Activated CD8-positive, alpha-beta memory T cell treated with anti-CD3 and anti-CD28 coated beads for 24 hours (primary cell): Measurements from ENCODE around the gene PLXNA4.

Experiments
- DNase-seq: peaks from one replicate; pipeline ENCODE4 v3.0.0-alpha.2; 2020

The PLXNA4 gene

DNA sequence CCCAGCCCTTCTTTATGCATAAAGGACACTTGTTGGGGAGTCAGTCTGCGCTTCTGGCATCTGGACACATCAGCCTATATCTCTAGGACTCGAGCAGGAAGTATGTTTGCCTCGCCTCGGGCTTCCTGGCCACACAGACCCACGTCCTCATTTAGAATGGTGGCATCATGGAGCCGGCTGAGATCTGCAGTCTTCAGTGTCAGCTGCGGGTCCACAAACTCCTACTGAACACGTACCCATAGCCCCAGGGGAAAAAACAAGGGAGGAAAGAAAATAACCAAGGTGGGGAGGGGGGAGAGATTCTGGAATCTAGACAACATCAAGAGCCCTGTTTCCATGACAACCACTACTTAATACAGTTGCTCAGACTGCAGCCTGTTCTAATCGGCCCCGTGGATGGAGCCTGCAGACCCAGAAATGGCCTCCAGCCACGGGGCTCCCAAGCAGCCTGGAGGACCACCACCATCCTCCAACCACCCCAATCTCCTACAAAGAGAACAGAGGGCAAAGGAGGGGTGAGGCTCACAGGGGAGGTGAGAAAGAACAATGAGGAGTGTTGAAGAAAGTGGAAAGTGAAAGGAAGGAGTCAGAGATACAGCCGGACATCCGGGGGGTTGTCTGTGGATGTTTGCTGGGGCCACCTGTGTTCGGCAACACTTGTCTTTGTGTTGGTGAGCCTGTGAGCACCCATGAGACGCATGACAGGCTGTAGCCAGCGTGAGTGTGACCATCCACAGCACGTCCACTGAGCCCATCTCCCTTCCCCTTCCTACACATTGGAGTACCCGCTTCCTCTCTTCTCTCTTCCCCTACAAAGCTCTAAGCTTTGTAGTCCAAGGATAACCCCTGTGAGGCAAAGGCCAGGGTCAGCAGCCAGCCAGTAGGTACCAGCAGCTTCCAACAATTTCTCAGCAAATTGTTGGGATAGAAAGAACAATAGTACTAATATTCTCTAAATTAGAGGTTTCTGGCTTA lies 141.0 kb downstream of the PLXNA4 start:
- DNase-seq: no peak

DNA sequence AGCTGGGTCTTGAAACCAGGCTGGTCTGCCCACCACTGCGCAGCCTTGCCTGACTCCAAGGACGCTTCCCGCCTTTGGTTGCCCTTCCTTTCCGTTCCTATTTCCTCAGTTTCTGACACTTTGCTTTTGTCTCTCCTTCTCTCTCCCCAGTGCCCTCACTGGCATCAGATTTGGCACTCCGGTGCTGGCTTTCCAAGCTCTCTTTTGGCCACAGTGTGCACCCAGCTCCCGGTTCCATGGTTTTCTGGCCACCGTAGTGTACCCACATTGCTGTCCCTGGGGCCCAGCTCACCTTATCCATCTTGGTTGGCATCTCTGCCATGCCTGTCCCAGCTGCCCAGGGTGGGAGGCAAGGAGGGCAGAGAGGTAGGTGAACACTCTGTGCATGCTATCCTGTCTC lies 142.2 kb downstream of the PLXNA4 start:
- no peak for DNase-seq

DNA sequence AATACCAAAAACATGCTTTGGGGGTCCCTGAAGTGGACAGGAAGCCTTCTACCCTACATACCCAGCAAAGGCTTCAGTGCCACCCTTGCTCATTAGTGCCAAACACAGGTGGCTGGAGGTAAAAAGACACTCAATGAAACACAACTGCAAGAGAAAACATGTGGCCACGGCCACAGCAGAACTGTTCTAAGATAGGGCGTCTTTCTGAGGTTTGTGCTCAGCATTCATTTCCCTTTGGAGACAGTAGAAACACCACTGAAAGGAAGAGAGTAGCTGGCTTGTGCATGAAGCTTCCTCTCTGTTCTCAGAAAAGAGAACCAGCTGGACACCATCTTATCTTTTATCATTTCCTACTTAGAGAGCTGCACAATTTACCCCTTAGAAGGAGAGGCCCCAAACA lies 143.0 kb downstream of the PLXNA4 start:
- DNase-seq: no peak

DNA sequence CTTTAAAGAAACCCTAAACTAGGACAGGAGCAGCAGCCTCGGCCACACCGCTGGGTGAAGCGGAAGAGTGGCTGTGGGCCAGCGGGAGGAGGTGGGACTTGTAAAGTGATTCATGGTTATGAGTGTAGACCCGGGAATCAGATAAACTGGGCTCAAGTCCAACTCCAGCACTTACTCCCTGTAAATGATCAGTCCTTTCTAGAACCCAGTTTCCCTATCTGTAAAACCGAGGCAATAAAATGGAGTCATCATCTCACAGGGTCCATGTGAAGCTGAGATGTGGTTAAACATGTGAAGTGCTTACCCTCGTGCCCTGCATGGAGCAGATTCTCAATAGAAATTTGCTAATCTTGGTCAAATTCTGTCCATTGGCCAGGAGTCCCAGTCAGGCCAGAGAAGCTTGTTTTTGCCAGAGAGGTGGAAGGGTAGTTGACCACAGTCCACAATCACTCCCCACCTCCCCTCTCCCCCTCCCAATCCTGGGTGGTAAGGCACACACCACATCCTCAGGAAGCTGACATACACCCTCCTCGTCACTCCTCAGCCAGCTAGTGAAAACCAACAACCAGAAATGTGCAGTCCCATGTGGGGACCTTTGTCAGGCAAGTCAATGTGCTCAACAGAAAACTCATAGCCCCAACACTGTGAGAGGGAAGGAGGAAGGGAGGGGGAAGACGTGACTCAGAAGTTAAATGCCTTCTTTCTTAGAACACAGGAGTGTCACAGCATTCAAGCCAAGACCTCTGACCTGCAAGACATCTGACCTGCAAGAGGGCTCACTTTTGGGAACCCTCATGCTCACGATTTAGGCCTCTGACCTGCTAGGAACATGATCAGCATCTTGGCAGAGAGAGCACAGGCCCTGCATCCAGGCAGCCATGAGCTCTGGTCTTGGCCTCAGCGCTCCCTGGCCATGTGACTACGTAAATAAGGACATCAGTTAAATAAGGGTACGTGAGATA lies 145.1 kb downstream of the PLXNA4 start:
- DNase-seq: peak; percentile 78

DNA sequence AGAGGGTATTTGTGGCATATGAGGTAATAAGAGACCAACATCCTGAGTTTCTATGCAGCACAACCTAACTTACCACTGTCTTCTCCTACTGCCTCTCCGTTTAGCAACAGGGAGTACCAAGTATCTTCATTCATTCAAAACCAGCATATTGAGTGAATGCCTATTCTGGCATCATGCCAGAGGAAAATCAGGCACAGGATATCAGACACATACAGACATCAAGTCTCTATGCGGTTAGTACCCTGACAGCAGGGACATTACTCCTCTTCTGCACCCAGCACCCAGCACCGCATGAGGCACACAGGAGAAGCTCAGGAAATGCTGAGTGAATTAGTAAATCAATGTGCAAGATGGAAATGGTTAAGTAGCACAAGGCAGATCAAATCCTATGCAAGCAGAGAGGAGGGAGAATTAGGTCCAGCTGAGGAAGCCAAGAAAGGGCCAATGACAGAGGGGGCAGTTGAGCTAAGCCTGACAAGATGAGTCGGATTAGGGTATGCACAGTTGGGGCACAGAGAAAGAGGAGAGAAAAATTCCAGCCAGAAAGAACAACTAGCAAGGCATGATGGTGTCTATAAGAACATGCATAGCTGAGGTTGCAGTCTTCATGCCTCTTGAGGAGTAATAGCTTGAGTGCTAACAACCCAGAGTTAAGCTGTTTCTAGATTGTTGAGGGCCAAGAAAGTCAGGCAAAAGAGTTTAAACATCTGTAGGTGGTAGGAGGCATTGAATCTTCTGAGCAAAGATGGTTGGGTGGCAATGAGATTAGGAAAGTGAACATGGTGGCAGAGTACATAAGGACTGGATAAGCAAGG lies 146.0 kb downstream of the PLXNA4 start:
- no peak for DNase-seq

DNA sequence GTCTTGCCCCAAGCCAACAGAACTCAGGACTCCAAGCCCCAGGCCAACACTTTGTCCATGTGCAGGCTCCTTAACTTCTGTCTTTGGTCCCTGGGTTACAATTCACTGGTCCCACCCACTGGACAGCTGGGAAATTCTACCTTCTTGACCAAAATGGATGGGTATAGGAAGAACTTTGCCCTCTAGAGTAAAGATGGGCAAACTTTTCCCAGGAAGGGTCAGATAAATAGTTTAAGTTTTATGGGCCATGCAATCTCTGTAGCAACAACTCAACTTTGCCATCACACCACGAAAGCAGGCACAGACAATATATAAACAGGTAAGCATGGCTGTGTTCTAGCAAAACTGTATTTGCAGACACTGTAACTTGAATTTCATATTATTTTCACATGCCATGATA lies 147.1 kb downstream of the PLXNA4 start:
- DNase-seq: no peak

DNA sequence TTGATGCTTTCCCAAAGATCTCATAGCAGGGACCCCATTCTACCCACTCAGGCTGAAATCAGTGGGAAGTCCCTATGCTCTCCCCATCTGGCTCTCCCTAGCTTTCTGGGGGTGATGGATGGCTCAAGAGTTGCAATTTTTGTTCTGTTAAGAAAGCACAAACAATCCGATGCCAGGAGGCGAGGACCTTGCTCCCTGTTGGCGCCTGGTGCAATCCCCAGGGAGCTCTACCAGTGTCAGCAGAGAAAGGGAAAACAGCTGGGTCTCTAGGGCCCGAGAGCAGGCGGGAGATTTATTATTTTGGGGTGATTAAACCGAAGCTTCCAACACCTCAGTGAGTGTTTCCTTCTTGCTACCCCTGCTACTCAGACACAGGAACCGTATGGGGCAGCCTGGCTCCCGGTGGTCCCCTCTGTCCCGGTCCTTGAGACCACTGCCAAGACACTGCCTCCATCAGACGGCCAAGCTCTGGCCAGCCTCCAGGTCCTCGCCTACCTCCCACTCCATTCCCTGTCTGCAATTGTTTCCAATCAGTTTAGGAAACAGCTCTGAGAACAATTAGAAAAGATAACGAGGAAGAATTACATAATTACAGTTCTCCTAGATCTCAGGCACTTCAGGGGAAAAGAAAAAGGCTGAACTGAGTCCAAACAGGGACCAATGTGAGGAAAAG lies 147.9 kb downstream of the PLXNA4 start:
- no peak for DNase-seq

DNA sequence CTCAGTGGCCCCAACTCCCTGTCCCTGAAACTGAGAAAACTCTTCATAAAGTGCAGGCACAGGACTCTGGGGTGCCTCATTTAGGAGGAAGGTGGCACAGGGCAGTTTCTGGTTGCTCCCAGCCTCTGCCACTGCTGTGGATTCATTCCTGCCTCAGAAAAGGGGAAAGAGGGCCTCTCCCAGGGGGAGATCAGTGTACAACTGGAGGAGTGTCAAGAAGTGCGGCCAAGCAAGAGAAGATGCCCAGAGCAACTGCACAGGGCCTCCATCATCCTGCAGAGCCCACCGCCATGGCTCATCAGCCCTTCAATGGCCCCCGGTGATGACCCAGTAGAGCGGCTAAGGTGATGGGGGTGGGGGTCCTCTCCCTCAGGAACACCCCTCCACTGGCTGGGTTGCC lies 150.3 kb downstream of the PLXNA4 start:
- DNase-seq: no peak

DNA sequence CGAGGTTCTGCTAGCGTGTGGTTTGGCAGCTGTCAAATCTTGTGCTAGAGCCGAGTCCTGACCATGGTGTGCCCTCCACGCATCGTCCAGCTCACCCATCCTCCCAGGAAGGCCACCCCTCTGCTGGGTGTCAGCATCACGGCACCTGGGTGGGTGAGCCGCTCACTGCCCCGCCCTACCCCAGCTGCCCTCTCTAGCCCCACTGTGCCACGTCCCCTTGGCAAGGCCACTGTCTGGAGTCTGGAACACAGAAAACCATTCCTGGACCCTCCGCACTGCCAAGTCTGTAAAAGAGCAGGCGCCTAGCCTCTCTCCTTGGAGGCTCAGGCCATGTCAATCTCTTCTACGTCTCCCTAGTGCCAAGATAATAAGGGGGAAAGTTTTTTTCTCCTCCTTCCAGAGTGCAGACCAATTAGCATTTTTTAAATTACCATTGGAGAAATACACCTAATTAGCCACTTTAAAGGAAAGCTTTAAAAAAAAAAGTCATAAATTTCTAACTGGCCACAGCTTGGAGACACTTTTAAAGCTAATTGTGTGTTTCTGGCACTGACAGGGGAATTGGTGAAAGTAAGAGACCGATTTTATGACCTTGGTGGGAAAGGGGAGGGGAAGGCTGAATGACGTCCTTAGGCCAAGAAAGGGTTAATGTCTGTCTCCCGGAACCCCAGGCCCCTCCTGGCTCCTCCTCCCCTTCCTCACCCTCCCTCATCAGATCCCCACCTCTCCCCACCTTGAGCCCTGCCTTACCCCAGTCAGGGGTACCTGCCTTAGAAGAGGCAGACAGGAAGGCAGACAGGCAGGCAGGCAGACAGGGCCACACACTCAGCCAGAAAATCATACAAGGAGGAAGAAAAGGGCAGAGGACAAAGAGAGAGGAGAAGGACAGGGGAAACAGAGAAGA lies 151.2 kb downstream of the PLXNA4 start:
- DNase-seq: no peak

DNA sequence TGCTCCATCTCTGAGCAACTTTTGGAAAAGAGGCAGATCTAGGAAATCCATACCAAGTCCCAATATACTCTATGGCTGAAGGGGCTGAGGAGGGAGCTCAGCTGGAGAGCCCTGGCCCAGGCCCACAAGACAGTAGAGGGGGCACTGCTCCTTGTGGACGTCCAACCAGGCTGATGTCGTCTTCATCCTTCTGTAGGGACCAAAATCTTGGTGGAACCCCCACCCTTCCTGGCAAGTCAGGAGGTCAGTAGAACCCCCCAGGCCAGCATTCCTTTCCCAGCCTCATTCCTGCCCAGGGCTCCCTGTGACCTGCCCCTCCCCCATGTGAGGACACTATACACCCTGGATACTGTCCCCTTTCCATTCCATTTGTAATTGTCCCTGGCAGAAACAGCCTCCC lies 152.0 kb downstream of the PLXNA4 start:
- DNase-seq: no peak

DNA sequence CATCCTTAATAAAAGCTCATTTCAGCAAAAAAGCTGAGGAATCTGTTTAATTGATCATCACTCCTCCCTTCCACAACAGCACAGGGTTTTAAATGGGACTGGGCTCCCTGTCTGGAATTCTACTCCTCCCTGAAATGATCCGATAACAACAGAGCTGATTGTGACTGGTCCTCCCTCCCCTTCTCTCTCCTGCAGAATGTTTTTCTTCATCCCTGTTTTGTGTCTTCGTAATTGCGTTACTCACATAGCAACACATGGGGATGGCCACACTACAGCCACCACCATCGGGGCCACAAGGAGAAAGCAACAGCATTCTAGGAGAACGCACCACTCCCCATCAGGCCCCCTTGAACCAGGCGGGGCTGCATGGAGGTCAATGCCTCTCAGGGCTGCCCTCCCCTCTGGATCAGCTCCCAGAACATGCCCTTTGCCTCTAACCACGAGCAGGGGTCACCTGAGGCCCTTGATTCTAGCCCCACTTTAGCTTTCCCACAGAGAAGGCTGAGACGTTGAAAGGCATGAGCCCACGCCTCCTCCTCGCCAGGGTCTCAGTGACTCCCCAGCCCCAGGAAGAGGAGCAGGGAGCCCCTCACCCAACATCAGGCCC lies 152.6 kb downstream of the PLXNA4 start:
- no peak for DNase-seq

DNA sequence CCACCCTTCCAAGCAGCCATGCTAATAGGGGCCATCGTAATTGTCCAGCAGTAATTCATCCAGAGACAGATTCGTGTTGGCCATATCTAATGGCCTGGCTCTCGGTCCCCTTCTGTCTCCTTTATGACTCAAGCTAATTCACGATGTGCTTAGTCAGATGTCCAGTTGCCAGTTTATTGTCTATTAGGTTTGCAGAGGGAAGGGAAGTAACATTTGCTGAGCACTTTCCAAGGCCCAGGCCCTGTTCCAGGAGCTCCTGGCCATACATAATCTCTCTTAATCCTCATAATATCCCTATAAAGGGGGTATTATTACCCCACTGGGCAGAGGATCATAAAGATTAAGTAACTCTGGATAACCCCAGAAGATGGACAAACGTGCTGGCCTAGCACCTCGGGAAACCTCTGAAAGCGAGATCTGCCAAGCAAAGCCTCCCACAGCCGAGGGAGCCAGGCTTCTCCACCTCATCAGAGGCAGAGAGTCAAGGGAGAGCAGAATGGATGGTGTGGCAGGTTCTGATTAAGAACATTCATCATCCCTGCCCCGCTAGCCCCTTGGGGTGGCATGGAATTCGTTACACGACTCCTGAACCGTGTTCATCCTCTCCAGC lies 153.7 kb downstream of the PLXNA4 start:
- DNase-seq: no peak

DNA sequence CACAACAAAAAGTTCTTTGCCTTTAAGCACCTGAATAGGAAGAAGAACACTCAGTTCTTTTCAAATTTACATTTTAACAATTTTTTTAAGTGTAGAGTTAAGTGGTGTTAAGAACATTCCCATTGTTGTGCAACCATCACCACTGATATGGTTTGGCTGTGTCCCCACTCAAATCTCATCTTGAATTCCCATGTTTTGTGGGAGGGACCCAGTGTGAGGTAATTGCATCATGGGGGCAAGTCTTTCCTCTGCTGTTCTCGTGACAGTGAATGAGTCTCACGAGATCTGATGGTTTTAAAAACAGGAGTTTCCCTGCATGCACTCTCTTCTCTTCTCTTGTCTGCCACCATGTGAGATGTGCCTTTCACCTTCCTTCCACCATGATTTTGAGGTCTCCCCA lies 155.7 kb downstream of the PLXNA4 start:
- no peak for DNase-seq

DNA sequence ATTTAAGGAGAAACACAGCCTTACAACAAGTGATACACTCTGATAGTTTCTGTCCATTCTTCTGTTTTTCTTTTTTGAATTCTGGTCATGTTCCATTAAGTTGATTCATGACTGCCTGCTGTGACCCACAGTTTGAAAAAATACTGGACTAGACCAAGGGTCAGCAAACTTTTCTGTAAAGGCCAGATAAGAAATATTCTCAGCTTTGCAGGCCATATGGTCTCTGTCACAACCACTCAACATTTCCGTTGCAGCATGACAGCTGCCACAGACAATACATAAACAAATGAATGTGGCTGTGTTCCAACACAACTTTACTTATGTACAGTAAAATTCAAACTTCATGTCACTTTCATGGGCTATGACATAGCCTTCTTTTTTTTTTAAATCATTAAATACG lies 156.7 kb downstream of the PLXNA4 start:
- DNase-seq: no peak

DNA sequence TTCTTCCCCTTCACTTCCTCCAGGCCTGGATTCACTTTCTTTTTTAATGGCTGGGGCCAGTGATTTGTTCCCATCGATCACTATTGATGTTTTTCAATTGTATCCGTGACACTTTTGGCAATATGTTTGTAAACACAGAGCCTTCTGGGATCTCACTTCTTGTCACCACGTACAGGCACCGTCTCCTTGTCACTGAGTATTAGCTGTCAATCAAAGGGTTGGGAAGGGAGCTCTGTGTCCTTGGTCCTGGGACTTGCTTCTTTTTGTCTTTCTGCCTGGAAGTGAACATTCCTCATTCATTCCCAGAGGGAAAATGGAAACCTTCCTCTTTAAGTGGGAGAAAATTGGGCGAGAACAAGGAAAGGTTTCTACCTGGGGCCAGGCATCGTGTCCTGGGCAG lies 157.4 kb downstream of the PLXNA4 start:
- no peak for DNase-seq

DNA sequence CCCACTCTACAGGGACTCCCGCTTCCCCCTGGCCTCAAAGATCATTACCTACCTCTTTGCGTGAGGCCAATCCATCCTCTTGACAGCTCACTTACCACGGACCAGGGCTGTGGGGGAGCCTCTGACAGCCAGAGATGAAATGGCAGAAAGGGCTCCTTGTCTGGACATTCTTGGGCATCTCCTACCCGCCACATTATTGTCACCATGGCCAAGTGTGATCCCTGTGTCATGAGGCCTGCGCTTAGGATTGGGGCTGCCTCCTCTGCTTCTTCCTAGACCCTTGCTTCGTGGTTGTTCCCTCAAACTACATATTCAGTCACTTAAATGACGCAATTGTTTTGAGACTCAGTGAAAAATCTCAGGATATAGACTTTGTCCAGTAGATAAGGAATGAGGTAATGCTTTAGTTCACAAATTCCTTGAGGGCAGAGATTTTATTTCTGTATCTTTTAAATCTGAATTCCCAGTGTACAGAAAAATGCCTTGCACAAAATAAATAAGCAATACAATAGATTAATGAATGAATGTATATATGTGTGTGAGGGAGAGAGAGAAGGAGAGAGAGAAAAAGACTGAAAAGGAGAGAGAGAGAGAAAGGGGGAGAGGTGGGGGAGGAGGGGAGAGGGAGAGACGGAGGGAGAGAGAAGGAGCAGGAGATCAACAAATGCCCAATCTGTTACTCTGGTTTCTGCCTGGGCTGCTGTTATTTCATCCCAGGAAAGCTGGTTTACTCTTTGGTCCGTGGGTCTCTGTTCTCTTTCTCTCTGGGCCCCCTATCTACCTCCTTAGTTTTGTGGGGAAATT lies 159.0 kb downstream of the PLXNA4 start:
- no peak for DNase-seq

DNA sequence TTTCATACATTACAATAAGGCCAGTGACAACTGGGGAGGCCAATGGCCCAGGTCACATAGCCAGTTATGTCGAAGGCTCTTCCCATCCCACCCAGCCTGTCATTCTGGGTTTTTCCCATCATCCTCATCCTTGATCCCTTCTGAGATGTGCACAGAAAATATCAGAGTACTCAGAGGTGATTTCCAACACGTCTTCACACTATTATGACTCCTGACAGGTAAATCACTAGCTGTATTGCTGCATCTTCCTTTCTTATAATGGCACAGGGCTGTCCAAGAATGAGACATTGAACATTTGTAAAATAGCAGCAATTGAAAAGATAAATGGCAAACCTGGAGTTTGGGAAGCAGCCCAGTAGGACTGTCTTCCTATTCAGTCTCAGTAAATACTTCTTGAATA lies 159.9 kb downstream of the PLXNA4 start:
- no peak for DNase-seq

DNA sequence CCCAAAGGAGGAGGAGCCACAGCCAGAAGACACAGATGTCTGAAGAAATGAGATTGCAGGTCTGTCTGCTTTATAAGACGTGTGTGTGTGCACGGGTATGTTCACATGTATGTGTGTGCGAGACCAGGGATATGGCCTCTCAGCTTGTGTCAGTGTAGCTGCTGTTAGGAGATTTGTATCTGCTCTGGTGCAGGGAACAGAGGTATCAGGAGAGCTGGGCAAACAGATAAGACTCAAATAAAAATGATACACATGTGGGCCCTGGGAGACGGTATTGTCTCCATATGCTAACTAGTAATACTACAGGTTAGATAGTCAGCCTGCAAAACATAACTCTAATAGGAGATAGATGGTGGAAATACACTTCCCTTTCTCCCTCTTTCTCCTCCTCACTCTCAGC lies 161.0 kb downstream of the PLXNA4 start:
- no peak for DNase-seq

DNA sequence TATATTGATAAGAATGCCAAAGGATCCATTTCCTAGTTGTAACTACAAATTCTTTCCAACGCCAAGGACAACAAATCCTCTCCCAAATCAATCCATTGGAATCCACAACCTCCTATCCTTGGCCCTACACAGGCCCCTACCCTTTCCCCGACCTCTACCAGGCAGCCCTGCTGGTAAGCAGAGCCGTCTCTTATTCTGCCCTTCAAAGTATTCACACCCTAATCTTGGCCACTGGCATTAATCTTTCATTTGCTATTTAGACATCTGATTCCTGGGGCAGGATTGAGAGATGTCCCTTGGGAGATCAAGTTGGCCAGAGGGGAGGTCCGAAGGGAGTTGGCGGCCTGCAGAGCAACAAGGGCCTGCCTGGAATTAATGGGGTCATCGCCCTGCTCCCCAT lies 161.4 kb downstream of the PLXNA4 start:
- no peak for DNase-seq
